Naive thymus-derived CD4-positive, alpha-beta T cell (primary cell): ENCODE results near the gene ASPRV1. TPM values are rescaled to one million over a fixed set of nuclear protein-coding genes. Genes with fewer than 3 reads are reported as not detected.
A peak's percentile ranks its signal among the peaks of the same experiment; 100 is the strongest.

Experiments
- ATAC-seq: fragments of 150-1000 bp; cut with Tn5 transposase; 2 replicates; pipeline ENCODE4 v1.10.0; 2021; ENCODE audit warnings: mild to moderate bottlenecking, moderate library complexity
- CTCF ChIA-PET: fragments of 350-600 bp; sonication (Branson Sonifier 250); formaldehyde crosslinking; loops from one replicate; lab custom pipeline; 2021; ENCODE audit warnings: antibody characterized with exemption; lab: Charles Lee
- POLR2A ChIA-PET: fragments of 350-600 bp; sonication (Branson Sonifier 250); formaldehyde crosslinking; loops from one replicate; lab custom pipeline; 2021; ENCODE audit warnings: antibody characterized with exemption, inconsistent platforms; lab: Charles Lee
- DNase-seq, 9 donors: peaks; one replicate each; pipeline versions ENCODE4 v3.0.0 to v3.0.0-alpha.2; 2020 to 2022; ENCODE audit warnings: mixed read lengths in 1 of 9
- H3K27ac ChIP-seq: one replicate; pipeline ENCODE4 v1.7.0; 2013; ENCODE audit warnings: mild to moderate bottlenecking, low read depth, low read length, moderate library complexity
- H3K27me3 ChIP-seq, 2 donors: one replicate each; pipeline ENCODE4 v1.7.0; 2013; ENCODE audit warnings: low read length in 2 of 2, mild to moderate bottlenecking in 2 of 2, moderate library complexity in 2 of 2; ENCODE audit not compliant: control insufficient read depth in 2 of 2, insufficient read depth in 2 of 2
- H3K36me3 ChIP-seq, 3 experiments: 1 replicate in 2 of 3; 2 replicates in 1 of 3; pipeline ENCODE4 v1.7.0; 2013; ENCODE audit warnings: low read length in 3 of 3, mild to moderate bottlenecking in 3 of 3, moderate library complexity in 1 of 3; ENCODE audit not compliant: insufficient read depth in 3 of 3, control insufficient read depth in 2 of 3
- H3K4me1 ChIP-seq, 2 donors: one replicate each; pipeline ENCODE4 v1.7.0; 2013; ENCODE audit warnings: low read length in 2 of 2, mild to moderate bottlenecking in 2 of 2, moderate library complexity in 1 of 2; ENCODE audit not compliant: control insufficient read depth in 2 of 2, insufficient read depth in 2 of 2
- H3K4me3 ChIP-seq: 2 replicates; pipeline ENCODE4 v1.7.0; 2013; ENCODE audit warnings: mild to moderate bottlenecking, low read length
- H3K9me3 ChIP-seq, 3 experiments: 1 replicate in 2 of 3; 2 replicates in 1 of 3; pipeline ENCODE4 v1.7.0; 2013; ENCODE audit warnings: low read length in 3 of 3; ENCODE audit not compliant: control insufficient read depth in 2 of 3
- H3K27ac Mint-ChIP-seq, 9 donors: one replicate each; pipeline ENCODE4 v1.8.0; 2020 to 2022; ENCODE audit warnings: mixed read lengths in 9 of 9, mild to moderate bottlenecking in 8 of 9, moderate library complexity in 5 of 9, inconsistent platforms in 2 of 9
- H3K27me3 Mint-ChIP-seq, 5 donors: one replicate each; pipeline ENCODE4 v1.8.0; 2021 to 2022; ENCODE audit warnings: mixed read lengths in 5 of 5, mild to moderate bottlenecking in 1 of 5
- H3K36me3 Mint-ChIP-seq, 5 donors: one replicate each; pipeline ENCODE4 v1.8.0; 2020 to 2022; ENCODE audit warnings: mixed read lengths in 5 of 5, mild to moderate bottlenecking in 3 of 5, inconsistent platforms in 1 of 5
- H3K4me1 Mint-ChIP-seq, 7 donors: one replicate each; pipeline ENCODE4 v1.8.0; 2020 to 2022; ENCODE audit warnings: mixed read lengths in 7 of 7, mild to moderate bottlenecking in 3 of 7, inconsistent platforms in 1 of 7
- H3K4me3 Mint-ChIP-seq, 10 donors: one replicate each; pipeline ENCODE4 v1.8.0; 2020 to 2022; ENCODE audit warnings: mild to moderate bottlenecking in 10 of 10, mixed read lengths in 10 of 10, moderate library complexity in 6 of 10, inconsistent platforms in 2 of 10
- H3K9me3 Mint-ChIP-seq, 11 donors: one replicate each; pipeline ENCODE4 v1.8.0; 2020 to 2022; ENCODE audit warnings: mixed read lengths in 11 of 11, mild to moderate bottlenecking in 4 of 11, inconsistent platforms in 1 of 11, moderate library complexity in 1 of 11
- intact Hi-C, 2 donors: fragments of 100-400 bp; cut with micrococcal nuclease; formaldehyde crosslinking; loops; one replicate each; pipeline ENCODE4 v1.15.1; 2023
- polyA plus RNA-seq, 2 donors: library from polyadenylated mRNA; unstranded; fragments of 300-500 nt; fragmentation: Illumina TruSeq; gene quantifications; one replicate each; pipeline ENCODE4 v1.2.3, GENCODE V29; 2021
- total RNA-seq, 6 experiments: library from RNA in 5 of 6; stranded (reverse) in 5 of 6; gene quantifications; 1 replicate in 5 of 6; 2 replicates in 1 of 6; pipeline ENCODE4 v1.2.3 and lab custom pipeline; 2021 to 2026

Gene ASPRV1
- total and polyA plus RNA-seq, 7 experiments from 2014 or later: 0.91 to 2.9 (median 1.9) TPM

DNA sequence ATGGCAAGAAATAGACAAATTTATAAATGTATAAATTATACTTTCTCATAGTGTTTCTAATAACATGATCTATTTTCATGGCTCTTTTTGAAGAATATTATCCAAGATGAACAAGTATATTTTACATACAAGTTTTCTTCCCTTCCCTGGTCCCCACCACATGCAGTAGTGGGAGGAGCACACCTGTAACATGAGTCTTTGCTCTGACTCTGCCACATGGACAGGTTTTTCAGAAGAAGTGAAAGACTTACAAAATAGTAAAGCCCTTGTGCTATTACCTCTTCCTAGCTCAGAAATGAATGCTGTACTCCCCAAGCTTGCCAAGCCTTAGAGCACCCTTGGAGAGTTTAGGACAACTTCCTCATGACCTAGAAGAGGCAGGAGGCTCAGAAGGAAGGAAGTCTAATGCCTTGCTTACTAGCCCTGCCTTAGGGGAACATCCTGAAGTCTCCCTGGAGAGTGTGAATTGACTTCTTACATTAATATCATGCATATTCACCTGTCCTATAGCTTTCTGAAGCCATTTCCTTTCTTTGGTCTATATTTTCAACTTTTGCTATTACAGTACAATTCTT lies 28.1 kb downstream of the ASPRV1 start:
- H3K4me1 ChIP-seq: peaks cover 0 to 9% of the 10 kb centered on the region in 2 donors
- ChIA-PET POLR2A (interaction anchor here (0.9 to 2.0 kb wide), 5 partner anchors 9 to 154 kb away, joined by 3 to 4 read pairs (median 3); partner anchors contain the start of gene PCBP1), CTCF (no interaction called here)
- H3K27me3 Mint-ChIP-seq: no peaks in the 10 kb centered on the region
- H3K4me3 Mint-ChIP-seq: no peak overlapping the region
- H3K27me3 ChIP-seq: no peaks in the 10 kb centered on the region
- DNase-seq: no peak
- no peak overlapping the region for H3K4me3 ChIP-seq
- peaks cover 21 to 57% (median 28%) of the 10 kb centered on the region in 5 donors for H3K36me3 Mint-ChIP-seq
- no peak overlapping the region for H3K27ac ChIP-seq
- peaks cover 0 to 46% (median 22%) of the 10 kb centered on the region in 3 experiments for H3K36me3 ChIP-seq
- H3K9me3 ChIP-seq: no peaks in the 10 kb centered on the region
- H3K4me1 Mint-ChIP-seq: peaks cover 22 to 46% (median 42%) of the 10 kb centered on the region in 7 donors
- peak overlapping the region in 5 of 9 donors; percentile 29 to 71 (median 59) for H3K27ac Mint-ChIP-seq
- intact Hi-C loops: no loop called here
- H3K9me3 Mint-ChIP-seq: no peaks in the 10 kb centered on the region
- ATAC-seq: peak; percentile 42

DNA sequence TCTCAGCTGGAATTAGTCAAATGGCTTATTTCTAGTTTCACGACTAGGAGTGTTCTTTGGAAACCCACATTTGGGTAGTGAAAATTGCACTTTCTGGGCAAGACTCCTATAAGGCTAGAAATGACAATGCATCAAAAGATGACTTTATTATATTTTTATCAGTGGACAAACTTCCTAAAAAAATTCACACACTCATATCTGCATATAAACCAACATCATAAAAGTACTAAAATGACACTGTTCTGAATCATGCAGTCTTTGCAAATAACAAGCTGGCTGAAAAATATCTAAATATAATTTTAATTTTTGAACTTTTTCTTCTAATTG lies 28.9 kb downstream of the ASPRV1 start:
- ATAC-seq (no peak), DNase-seq (no peak)
- Histone ChIP-seq H3K9me3 (no peaks in the 10 kb centered on the region), H3K4me1 (peaks cover 0 to 9% of the 10 kb centered on the region in 2 donors), H3K27me3 (no peaks in the 10 kb centered on the region), H3K36me3 (peaks cover 0 to 38% (median 16%) of the 10 kb centered on the region in 3 experiments), H3K4me3 (no peak overlapping the region), H3K27ac (no peak overlapping the region)
- H3K27ac Mint-ChIP-seq: peak overlapping the region in 3 of 9 donors; percentile 21 to 63 (median 48)
- no peaks in the 10 kb centered on the region for H3K9me3 Mint-ChIP-seq
- H3K27me3 Mint-ChIP-seq: no peaks in the 10 kb centered on the region
- H3K4me1 Mint-ChIP-seq: peaks cover 19 to 51% (median 43%) of the 10 kb centered on the region in 7 donors
- no peak overlapping the region for H3K4me3 Mint-ChIP-seq
- ChIA-PET POLR2A (interaction anchor here (0.5 to 2.0 kb wide), 3 partner anchors 10 to 210 kb away, joined by 3 to 5 read pairs (median 4); no protein-coding TSS in a partner anchor), CTCF (no interaction called here)
- intact Hi-C loops: no loop called here
- H3K36me3 Mint-ChIP-seq: peaks cover 17 to 55% (median 26%) of the 10 kb centered on the region in 5 donors

DNA sequence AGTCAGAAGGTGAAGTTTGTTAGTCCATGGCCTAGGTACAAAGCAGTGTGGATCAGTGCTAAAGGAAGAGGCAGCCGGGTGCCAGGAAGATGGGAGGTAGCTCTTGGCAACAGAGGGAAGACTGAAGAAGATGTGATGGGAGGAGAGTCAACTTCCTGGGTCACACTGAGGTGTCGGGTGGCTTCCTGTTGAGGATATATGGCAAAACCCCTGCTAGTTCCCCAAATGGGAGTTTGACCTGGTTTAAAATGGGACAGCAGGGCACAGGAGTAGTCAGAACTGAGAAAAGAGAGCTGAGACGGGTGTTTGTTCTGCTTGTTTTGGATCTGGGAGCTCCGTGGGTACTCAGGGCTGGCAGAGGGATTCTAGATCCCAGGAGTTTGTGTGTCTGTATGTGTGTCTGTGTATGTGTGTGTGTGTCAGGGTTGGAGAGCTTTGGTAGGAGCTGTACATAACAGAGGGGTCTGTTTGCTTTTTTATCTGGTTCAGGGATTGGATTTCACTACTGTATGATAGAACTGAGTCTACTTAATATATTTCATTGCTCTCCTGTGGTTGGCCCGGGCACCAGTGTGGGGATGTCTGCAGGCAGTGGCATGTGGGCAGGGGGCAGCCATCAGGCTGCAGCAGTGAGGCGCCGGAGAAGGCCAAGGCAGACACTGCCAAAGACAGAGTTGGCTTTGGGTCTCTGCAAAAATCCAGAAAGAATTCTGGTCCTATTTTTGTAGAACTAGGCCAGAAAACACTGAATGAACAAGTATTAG lies 29.4 kb downstream of the ASPRV1 start:
- H3K4me3 Mint-ChIP-seq: peak overlapping the region in 3 of 10 donors; percentile 12 to 44 (median 27)

DNA sequence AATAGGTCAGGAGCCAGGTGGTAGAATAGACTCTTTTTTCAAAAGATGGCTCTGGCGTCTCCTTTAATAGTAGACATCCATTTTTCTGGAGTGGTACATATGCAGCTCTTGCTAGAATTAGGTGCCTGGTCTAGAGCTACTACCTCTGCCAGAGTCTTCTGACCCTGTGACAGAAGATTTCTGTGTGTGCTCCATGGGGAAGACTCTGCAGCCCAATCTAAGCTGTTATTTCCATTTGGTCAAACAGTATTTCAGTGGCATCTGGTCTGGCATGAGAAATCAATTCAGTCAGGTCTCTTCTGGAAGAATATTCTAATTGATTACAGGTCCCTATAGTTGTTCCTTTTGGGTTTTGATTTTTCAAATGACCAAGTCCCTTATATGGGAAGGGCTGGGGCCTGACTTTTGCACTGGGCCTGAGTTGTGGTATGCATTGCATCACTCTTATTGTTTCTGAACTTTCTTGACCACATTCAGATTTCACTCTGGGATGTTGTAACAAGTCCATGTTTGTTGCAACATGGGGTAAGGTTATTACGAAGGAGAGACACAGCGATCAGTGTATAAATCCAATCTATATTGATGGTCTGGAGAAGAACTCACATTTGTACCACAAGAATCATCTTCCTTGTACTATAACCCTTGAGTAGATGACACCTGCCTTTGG lies 34.4 kb downstream of the ASPRV1 start:
- H3K27ac Mint-ChIP-seq: no peak overlapping the region
- POLR2A ChIA-PET: no interaction called here
- no peak for DNase-seq

More for the DNA sequence above, 29.4 kb downstream of the ASPRV1 start:
- H3K9me3 ChIP-seq: no peaks in the 10 kb centered on the region
- no peaks in the 10 kb centered on the region for H3K27me3 Mint-ChIP-seq
- no peaks in the 10 kb centered on the region for H3K27me3 ChIP-seq
- peaks cover 0 to 33% (median 15%) of the 10 kb centered on the region in 3 experiments for H3K36me3 ChIP-seq
- POLR2A ChIA-PET: interaction anchor here (0.5 to 0.8 kb wide), 2 partner anchors 23 to 211 kb away, joined by 3 to 5 read pairs; no protein-coding TSS in a partner anchor
- CTCF ChIA-PET: no interaction called here
- H3K27ac ChIP-seq: no peak overlapping the region
- peak overlapping the region; percentile 17 to 84 (median 50) for H3K27ac Mint-ChIP-seq
- intact Hi-C loops: no loop called here
- H3K9me3 Mint-ChIP-seq: no peaks in the 10 kb centered on the region
- H3K4me1 Mint-ChIP-seq: peaks cover 19 to 53% (median 46%) of the 10 kb centered on the region in 7 donors
- H3K4me1 ChIP-seq: peaks cover 0 to 9% of the 10 kb centered on the region in 2 donors
- H3K4me3 ChIP-seq: no peak overlapping the region
- ATAC-seq (no peak), DNase-seq (no peak)
- H3K36me3 Mint-ChIP-seq: peaks cover 17 to 54% (median 29%) of the 10 kb centered on the region in 5 donors

DNA sequence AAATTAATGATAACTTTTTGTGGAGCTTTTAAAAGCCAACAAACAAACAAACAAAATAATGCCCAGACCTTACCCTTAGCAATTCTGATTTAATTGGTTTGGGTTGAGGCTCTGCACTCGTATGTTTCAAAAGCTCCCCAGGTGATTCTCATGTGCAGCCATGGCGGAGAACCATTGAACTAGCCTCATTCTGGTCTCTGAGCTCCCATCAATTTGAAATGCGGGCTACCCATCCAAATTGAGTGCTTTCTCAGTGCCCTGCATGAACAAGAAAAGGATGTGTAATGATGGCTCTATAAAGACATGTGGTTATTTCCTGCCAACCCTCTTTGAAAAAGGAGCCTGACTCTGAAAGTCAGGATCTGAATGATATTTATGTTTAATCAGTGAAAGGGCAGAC lies 38.3 kb downstream of the ASPRV1 start:
- POLR2A ChIA-PET: interaction anchor here (0.6 to 1.4 kb wide), 4 partner anchors 8 to 211 kb away, joined by 4 to 7 read pairs (median 4); partner anchors contain the start of gene MXD1
- Histone ChIP-seq H3K36me3 (peaks cover 0 to 24% (median 0%) of the 10 kb centered on the region in 3 experiments), H3K4me3 (no peak overlapping the region), H3K27me3 (no peaks in the 10 kb centered on the region), H3K9me3 (no peaks in the 10 kb centered on the region), H3K4me1 (peaks cover 0 to 3% of the 10 kb centered on the region in 2 donors), H3K27ac (no peak overlapping the region)
- peaks cover 6 to 39% (median 30%) of the 10 kb centered on the region in 5 donors for H3K36me3 Mint-ChIP-seq
- peak overlapping the region in 3 of 10 donors; percentile 12 to 17 (median 14) for H3K4me3 Mint-ChIP-seq
- DNase-seq: no peak
- peaks cover 15 to 44% (median 37%) of the 10 kb centered on the region in 7 donors for H3K4me1 Mint-ChIP-seq
- ATAC-seq: no peak
- intact Hi-C loops: no loop called here
- H3K9me3 Mint-ChIP-seq: no peaks in the 10 kb centered on the region
- CTCF ChIA-PET: interaction anchor here (0.6 to 2.1 kb wide), 2 partner anchors 9 to 296 kb away, joined by 3 to 5 read pairs; partner anchors contain the start of gene MXD1
- peak overlapping the region in 4 of 9 donors; percentile 5 to 64 (median 25) for H3K27ac Mint-ChIP-seq
- H3K27me3 Mint-ChIP-seq: no peaks in the 10 kb centered on the region

More for the DNA sequence above, 34.4 kb downstream of the ASPRV1 start:
- Mint-ChIP-seq H3K4me1 (peaks cover 23 to 66% (median 51%) of the 10 kb centered on the region in 7 donors), H3K9me3 (no peaks in the 10 kb centered on the region), H3K36me3 (peaks cover 0 to 44% (median 20%) of the 10 kb centered on the region in 5 donors), H3K27me3 (no peaks in the 10 kb centered on the region), H3K4me3 (no peak overlapping the region)
- H3K27me3 ChIP-seq: no peaks in the 10 kb centered on the region
- H3K36me3 ChIP-seq: peaks cover 0 to 7% (median 0%) of the 10 kb centered on the region in 3 experiments
- CTCF ChIA-PET: interaction anchor here (0.6 to 0.9 kb wide), 2 partner anchors 18 to 377 kb away, joined by 4 read pairs; no protein-coding TSS in a partner anchor
- H3K4me3 ChIP-seq: no peak overlapping the region
- no peak overlapping the region for H3K27ac ChIP-seq
- intact Hi-C loops: no loop called here
- peaks cover 0 to 8% of the 10 kb centered on the region in 2 donors for H3K4me1 ChIP-seq
- ATAC-seq: peak; percentile 68
- H3K9me3 ChIP-seq: no peaks in the 10 kb centered on the region

DNA sequence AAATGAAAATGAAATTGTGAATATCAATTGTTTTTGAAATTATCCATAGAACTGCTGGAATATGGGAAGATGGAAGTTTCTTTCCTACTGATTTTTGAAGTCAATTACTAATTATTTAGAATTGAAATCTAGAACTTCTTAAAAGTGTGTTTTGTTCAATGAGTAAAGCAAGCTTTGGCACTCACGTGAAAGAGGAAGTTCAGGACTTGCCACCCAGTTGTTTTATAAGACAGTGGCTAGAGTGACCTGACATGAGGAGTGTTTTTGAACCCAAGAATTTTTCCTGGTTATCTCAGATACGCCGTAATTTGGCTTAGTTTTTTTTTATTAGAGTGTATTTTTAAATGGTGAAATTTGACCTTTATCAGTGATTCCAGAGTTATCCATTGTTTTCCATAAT lies 43.0 kb downstream of the ASPRV1 start:
- Mint-ChIP-seq H3K4me1 (peaks cover 11 to 40% (median 33%) of the 10 kb centered on the region in 7 donors), H3K27me3 (no peaks in the 10 kb centered on the region), H3K4me3 (no peak overlapping the region), H3K36me3 (peaks cover 1 to 35% (median 28%) of the 10 kb centered on the region in 5 donors), H3K27ac (peak overlapping the region in 1 of 9 donors; percentile 20), H3K9me3 (peaks cover 0 to 5% (median 0%) of the 10 kb centered on the region in 11 donors)
- H3K4me3 ChIP-seq: no peak overlapping the region
- H3K36me3 ChIP-seq: peaks cover 0 to 38% (median 0%) of the 10 kb centered on the region in 3 experiments
- ATAC-seq (no peak), DNase-seq (no peak)
- H3K9me3 ChIP-seq: no peaks in the 10 kb centered on the region
- peaks cover 0 to 8% of the 10 kb centered on the region in 2 donors for H3K4me1 ChIP-seq
- ChIA-PET CTCF (no interaction called here), POLR2A (interaction anchor here (0.6 to 7.3 kb wide), 5 partner anchors 8 to 226 kb away, joined by 3 to 172 read pairs (median 3); partner anchors contain the start of gene PCBP1)
- H3K27me3 ChIP-seq: no peaks in the 10 kb centered on the region
- intact Hi-C loops: loop anchor here in 1 of 2 donors (10.0 kb wide), 1 partner anchor 636 kb away; the partner anchor contains the start of gene TGFA
- H3K27ac ChIP-seq: no peak overlapping the region
